Endometrium (tissue), 2 donors: ENCODE data around the gene EIF3I.
"Not testable (repeated sequence)": the region's sequence is repeated elsewhere in the genome, so short reads cannot be mapped to it uniquely, and the experiment has no call there.

Experiments used
- FAIRE-seq: peaks from 2 replicates; lab custom pipeline; 2012; peaks lifted over from hg19 to GRCh38; lab: Jason Lieb, UNC
- donor health status: control.
- donor health status: control.

Gene EIF3I

DNA sequence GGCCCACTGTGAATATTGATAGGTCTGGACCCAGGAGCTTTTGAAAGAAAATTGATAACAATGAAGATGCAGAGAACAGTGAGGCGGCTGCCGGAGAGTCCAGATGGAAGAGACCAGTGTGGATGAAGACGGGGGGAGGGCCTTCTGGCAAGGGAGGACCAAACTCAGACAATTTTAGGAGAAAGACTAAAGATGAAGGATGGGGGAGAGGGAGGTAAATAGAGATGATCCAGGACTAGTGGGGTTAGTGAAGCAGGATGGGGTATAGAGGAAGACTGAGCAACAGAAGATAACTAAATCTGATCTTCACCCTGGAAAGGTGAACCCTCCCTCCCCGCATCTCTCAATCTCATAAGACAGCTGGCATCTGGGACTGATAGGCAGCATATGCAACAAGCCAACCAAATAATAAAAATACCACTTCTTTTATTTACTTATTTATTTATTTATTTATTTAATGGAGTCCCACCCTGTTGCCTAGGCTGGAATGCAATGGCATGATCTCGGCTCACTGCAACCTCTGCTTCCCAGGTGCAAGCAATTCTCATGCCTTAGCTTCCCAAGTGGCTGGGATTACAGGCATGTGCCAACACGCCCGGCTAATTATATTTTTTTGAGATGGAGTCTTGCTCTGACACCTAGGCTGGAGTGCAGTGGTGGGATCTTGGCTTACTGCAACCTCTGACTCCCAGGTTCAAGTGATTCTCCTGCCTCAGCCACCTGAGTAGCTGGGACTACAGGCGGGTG lies 10.5 kb downstream of the EIF3I start:
- FAIRE-seq, result no peak

DNA sequence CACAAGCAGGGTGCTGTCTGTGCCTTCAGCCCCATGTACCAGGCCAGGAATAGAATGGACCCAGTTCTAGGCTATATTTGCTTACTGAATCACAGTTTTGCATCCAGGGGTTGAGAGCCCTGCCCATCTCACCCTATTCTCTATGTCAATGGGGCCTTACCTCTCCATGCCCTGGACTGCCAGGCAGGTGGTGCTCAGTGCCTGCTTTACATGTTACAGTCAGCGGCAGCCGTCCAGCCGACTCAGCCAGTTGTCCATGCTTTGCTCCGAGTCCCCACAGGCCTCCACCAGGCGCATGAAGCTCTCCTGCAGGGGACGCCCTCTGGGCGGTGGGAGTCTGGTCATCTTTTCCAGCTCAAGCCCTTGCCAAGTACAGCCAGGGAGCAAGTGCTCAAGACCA lies 12.6 kb downstream of the EIF3I start:
- no peak for FAIRE-seq

DNA sequence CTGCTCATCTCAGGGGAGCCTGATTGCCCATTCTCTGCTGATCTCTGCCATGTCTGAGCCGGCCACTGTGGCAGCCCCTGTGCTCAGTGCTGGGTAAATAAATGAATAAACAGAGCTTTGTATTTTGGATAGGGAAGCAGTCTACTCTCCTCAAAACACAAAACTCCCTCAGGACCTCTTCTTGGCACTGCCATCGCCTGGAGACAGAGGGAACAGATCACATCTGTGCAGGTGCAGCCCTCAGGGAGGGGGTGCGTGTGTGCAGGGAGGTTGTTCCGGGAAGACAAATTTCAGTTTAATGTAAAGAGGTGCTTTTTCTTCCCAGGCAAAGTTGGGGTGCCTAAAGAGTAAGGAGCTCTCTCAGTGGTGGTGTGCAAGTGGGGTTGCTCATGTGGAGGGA lies 17.1 kb downstream of the EIF3I start:
- FAIRE-seq, result no peak

DNA sequence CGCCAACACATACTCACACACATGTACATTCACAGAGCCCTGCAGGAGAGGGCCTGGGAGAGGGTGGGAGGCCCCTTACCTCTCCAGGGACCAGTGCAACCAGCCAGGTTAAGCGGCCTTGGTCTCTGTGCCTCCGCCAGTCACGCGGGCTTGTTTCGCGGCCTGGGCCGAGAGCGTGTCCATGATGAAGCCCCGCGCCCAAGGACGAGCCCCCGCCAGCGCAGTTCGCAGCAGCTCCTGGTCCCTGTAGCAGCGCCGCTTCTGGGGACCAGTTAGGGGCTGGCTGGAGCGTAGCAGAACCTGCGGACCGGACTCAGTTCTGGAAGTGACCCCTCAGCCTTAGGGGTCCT lies 17.6 kb downstream of the EIF3I start:
- FAIRE-seq, result no peak

DNA sequence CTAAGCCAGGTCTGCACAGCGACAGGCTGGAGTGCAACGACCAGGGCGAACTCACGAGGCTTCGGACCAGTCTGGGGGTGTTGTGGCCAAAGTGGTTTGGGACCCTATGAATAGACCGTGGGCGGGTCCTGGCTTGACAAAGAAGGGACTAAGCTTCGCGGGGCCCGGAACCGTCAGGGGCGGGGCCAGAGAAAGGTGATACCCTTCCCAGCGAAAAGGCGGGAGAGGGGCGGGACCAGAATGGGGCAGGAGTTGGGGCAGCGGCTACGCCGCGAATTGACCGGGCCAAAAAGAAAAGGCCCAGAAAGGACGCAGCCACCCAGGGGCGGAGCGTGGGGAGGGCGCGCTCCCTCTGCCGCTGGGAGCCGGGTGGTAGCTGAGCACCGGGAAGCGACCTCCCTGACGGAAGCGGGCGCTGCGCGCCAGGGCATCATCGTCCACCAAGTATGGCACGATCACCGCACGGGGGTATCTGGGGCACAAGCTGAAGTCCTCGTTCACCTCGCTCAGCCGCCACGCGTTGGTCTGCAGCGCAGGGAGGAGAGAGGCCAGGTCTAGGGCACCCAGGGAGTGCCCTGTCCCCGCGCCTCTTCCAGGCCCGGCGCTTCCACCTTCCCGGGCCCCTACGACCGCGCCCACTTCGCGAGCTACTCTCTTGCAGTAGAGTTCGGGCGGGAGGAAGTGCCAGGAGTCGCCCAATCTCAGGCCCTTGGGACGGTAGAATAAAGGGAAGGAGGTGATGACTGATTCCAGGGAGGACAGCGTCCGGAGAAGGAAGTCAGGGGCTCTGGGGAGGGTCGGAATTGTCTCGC lies 18.1 kb downstream of the EIF3I start:
- no peak for FAIRE-seq

DNA sequence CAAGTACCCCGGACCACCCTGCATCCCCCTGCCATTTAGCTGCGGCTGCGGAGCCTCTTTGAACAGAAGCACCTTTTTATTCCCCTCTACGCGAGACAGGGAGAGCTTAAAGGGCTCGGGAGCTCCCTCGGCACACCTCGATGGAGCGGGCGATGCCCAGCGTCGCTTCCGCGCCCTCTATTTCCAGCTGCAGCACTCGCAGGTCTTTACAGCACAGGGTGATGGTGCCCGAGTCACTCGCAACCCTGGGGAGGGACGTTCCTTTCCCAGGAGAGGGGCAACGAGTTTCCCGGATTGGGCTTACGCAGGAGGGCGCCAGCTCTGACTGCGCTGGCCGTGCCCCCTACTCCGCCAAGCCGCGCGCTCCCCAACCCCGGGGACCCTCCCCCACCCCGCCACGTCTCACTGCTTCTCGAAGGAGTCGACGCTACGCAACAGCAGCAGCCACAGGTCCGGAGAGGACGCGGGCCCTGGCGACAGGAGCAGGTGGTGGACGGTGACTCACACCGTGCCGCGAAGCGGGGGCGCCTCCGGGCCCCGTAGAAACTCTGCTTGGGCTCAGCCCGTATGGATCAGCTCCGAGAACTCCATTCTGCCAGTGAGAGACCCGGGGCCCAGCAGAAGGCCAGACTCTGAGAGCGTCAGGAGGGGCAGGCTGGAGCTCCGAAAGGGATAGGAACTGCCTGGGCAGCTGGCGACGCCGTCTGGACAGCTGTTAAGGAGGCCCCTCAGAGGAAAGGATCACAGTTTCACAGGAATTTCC lies 19.0 kb downstream of the EIF3I start:
- no peak for FAIRE-seq

DNA sequence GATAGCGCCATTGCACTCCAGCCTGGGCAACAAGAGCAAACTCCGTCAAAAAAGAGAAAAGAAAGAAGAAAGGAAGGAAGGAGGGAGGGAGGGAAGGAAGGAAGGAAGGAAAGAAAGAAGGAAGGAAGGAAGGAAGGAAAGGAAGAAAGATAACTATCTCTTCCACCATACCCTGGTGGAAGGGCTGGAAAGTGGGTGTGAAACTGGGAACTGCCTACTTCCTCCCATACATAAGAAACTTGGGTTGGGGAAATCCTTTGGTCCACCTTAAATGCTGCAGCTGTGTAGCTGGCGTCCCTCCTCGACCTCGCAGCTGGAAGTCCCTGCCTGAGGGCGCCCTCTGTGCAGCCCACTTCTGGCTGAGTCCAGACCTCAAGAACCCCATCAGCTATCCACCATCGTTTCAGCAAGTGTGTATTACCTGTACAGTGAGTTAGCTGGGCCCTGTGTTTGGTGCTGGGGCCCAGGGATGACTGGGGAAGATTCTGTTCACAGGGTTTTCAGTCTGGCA lies 20.2 kb downstream of the EIF3I start:
- FAIRE-seq, result no peak

DNA sequence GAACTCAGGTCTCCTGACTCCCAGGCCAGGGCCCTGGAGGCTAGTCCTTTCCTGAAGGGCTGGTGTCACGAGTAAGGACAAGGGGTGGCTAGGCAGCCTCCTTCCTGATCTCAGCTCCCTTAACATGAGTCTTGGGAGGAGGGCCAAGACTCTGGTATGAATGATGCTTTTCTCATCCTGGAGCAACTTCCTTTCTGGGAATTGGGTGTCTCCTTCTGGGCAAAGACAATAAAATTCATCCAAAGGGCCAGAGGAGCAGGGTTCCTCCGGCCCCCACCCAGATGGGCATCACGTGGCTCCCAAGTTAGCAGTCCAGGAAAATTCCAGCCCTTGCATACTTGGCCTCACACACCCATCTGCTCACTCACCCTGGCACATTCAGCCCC lies 24.7 kb downstream of the EIF3I start, which contains the start of gene FAM167B:
FAM167B (plus strand) TSS at position 335 of the 386 bp plus-strand sequence. CDS start 200 bp downstream, outside the sequence.
- no peak for FAIRE-seq

DNA sequence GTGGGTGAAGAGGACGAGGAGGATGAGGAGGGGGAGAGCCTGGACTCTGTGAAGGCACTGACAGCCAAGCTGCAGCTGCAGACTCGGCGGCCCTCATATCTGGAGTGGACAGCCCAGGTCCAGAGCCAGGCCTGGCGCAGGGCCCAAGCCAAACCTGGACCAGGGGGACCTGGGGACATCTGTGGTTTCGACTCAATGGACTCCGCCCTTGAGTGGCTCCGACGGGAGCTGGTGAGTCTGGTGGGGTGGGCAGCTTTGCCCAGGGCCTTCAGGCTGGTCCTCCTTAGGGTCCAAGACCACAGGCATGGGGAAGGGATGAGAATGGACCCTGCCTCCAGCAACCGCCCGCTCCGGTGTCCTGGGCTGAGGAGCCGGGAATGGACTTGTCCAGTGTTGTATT lies 25.2 kb downstream of the EIF3I start:
- FAIRE-seq, result no peak

DNA sequence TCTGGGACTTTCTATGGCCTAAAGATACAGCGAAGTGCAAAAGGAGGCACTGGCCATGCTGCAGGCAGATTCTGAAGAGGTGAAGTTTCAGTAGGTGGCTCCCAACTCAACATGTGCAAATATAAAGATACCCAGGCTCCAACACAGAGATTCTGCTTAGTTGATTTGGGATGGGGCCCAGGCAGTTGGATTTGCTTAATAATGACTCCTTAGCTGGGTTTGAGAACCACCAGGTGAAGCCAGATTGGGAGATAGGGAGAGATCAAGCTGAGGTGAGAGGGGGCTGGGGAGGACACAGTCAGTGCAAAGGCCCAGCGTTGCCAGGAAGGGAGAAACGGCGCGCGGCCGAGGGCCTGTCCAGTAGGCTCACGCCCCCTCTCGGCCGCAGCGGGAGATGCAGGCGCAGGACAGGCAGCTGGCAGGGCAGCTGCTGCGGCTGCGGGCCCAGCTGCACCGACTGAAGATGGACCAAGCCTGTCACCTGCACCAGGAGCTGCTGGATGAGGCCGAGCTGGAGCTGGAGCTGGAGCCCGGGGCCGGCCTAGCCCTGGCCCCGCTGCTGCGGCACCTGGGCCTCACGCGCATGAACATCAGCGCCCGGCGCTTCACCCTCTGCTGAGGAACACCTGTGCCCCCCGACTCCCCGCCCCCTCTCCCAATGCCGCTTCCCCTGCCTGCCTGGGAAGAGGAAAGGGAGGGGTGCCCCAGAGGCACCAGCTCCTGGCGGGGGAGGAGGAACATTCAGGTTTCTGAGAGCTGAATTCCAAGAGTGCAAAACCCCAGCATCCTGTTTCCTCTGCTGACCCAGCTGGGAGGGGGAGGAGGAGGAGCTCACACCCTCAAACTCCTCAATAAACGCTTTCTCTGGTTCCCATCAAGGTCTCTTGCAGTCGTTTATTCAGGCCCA lies 26.0 kb downstream of the EIF3I start:
- FAIRE-seq, result no peak

DNA sequence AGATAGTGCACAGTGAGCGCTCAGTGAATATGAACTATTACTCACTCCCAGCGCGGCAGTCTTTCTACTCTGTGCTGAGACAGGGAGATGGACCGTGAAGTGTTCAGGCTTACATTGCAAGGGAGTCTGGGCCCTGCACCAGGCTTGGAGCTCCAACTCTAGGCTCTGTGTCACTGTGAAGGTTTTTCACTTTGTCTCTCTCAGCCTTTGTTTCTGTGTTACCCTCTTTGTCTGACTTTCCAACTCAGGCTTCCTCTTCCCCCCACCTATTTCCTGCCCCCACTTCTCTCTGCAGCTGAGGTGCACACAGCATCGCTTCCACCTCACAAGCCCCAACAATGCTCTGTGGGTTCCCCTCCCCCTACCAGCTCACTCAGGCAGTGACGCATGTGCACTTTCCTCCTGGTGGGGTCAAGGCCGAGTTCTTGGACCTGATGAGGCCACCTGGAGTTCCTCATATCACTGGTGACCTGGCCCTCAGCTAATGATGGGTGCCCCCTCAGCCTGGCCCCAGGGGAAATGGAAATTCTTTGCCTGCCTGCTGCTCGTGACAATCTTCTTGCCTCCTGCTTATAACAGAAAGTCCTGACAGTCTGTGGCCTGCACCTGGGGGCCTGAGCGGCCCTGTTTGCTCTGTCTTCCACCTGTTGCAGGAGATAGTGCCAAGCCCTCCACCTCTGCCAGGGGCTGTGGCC lies 27.8 kb downstream of the EIF3I start:
- no peak for FAIRE-seq

DNA sequence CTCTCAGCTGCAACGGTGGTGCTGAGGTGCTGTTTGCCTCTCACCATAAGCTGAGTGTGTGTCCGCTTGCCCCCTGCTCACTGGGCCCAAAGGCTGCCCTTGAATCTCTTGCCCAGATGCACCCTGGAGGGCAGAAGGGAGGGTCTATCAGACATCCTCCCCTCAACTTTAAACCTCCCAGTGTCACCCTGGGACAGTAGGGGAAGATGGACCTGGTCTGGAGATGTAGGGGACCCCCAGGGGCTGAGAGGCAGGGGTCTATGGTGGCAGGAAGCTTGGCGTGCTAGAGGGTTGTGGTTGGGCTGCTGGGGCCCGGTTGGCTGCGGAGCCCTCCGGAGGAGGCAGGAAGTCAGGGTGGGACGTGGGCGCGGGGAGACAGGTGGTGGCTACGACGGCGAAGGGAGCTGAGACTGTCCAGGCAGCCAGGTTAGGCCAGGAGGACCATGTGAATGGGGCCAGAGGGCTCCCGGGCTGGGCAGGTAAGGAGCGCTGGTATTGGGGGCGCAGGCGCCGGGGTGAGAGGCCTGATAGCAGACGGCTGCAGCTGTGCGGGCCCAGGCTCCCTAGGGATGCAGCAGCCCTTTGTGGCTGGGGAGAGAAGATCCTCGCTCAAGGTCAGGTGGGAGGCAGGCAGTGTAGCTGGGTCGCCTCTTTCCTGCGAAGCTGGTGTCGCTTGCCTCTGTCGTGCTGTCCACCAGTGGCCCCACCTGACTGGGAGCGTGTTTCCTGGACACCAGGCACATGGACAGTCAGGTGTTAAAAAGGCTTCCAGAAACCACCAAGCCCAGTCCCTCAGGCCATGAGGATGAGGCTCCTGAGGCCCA lies 28.9 kb downstream of the EIF3I start, which contains the start of gene LCK:
LCK (plus strand) TSS at position 373 of the 824 bp plus-strand sequence. CDS start 23,065 bp downstream, outside the sequence.
- no peak for FAIRE-seq

DNA sequence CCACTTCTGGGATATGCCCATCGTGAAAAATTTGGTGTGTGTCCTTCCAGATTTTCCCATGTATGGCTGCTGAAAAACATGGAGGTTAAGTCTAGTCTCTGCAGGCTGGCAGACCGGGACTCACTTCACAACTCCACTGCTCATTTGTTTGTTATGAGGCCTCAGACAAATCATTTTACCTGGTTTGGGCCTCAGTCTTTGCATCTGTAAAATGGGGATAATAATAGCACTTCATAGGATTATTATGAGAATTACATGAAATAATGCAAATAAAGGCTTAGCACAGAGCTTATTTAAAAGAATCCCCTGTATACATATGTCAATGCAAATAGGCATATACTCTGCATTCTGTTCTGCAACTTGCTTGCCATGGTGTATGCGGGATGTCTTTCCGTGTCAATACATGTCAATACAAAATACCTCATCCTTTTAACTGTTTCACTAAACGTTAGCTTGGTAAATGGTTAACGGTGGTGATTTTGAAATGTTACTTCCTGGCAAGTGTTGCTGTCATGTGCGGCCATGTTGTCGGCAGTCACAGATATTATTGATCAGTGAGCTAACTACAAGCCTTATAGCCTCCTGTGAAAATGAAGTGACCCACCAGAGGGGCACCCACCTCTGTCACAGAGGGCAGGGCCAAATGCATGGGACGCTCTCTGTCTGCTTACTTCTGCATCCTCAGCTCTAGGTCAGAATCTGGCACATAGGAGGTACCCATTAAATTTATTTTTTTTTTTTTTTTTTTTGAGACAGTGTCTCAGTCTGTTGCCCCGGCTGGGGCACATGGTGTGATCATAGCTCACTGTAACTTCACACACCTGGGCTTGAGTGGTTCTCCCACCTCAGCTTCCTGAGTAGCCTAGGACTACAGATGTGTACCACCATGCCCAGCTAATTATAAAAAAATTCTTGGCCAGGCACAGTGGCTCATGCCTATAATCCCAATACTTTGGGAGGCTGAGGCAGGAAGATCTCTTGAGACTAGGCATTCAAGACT lies 33.2 kb downstream of the EIF3I start:
- no peak for FAIRE-seq

DNA sequence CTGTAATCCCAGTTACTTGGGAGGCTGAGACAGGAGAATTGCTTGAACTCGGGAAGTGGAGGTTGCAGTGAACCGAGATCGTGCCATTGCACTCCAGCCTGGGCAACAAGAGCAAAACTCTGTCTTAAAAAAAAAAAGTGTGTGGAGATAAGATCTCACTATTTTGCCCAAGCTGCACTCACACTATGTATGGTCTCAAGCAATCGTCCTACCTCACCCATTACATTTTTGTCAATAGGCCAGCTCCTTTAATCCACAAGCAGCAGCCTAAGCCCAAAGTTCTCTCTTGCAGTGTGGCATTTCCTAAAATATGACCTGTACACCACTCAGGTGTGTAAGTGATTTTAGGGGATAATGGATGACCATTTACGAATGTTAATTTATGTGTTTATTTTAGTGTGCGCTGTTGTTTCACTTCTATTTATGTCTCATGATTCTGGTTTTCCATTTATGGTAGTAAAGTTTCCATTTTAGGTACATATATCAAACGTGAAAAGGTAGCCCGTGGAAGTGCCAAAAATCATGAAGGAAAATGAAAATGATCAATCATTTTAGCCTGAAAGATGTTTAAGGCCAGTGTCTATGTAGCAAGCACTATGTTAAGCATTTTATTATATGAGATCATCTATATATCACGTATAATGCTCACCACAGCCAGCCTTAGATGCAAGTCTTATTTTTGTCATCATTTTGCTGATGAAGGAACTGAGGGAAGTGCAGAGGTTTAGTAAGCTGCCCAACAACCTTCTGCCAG lies 34.4 kb downstream of the EIF3I start:
- FAIRE-seq, result no peak

DNA sequence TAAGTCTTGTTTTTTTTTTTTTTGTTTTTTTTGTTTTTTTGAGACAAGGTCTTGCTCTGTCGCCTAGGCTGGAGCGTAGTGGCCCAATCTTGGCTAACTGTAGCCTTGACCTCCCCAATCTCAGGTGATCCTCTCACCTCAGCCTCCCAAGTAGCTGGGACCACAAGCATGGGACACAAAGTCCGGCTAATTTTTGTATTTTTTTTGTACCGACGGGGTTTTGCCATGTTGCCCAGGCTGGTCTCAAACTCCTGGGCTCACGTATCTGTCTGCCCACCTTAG lies 35.0 kb downstream of the EIF3I start:
- no peak for FAIRE-seq

DNA sequence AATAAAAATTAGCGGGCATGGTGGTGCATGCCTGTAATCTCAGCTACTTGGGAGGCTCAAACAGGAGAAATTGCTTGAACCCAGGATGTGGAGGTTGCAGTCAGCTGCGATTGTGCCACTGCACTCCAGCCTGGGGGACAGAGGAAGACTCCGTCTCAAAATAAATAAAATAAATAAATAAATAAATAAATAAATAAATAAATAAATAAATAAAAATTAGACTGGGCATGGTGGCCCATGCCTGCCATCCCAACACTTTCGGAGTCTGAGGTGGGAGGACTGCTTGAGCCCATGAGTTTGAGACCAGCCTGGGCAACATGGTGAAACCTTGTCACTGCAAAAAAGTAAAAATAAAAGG lies 41.0 kb downstream of the EIF3I start:
- not testable (repeated sequence) for FAIRE-seq

DNA sequence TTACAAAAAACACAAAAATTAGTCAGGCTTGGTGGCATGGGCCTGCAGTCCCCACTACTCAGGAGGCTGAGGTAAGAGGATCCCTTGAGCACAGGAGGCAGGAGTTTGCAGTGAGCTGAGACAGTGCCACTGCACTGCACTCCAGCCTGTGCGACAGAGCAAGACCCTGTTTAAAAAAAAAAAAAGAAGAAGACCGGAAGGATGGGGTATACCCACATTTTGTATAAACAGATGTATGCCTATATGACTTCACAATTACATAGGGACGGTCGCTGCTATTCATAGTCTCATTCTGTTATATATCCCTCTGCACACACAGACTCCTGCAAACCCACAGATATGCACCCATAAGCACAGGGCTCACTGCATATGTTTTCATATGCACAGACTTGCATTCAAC lies 41.5 kb downstream of the EIF3I start:
- FAIRE-seq, result no peak

DNA sequence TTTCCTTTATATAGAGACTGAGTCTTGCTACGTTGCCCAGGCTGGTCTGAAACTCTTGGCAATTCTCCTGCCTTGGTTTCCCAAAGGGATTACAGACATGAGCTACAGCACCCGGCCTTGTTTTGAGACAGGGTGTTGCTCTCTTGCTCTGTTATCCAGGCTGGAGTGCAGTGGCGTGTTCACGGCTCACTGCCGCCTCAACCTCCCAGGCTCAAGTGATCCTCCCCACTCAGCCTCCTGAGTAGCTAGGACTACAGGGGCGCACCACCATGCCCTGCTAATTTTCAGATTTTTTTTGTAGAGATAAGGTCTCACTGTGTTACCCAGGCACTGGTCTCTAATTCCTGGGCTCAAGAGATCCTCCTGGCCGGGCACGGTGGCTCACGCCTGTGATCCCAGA lies 43.6 kb downstream of the EIF3I start:
- FAIRE-seq, result no peak
